GM13976 (cell line): ENCODE data around the gene PGRMC2.

Experiments used
- DNase-seq: peaks from one replicate; pipeline ENCODE4 v3.0.0; 2012; ENCODE audit warnings: low spot score
- CTCF ChIP-seq: IDR thresholded peaks from 2 replicates; pipeline ENCODE4 v1.5.1; 2012; ENCODE audit warnings: borderline replicate concordance, mild to moderate bottlenecking; ENCODE audit not compliant: insufficient read depth; ENCODE audit errors: extremely low read depth, missing control alignments, control extremely low read depth
- in situ Hi-C: fragments of 300-500 bp; cut with MboI; formaldehyde crosslinking; loops from one replicate; pipeline ENCODE4 v1.12.0; 2022; ENCODE audit warnings: low sequenced_read_pairs, mixed read lengths, inconsistent platforms; ENCODE audit not compliant: unreplicated experiment

The PGRMC2 gene

GRCh38 chr4:128292349-128292748, 4.7 kb upstream of the PGRMC2 start:
- in situ Hi-C loops = no loop called here
- DNase-seq = no peak
- no peak for TF ChIP-seq CTCF

GRCh38 chr4:128291096-128291495, 3.5 kb upstream of the PGRMC2 start:
- DNase-seq = no peak
- in situ Hi-C loops = no loop called here
- no peak for TF ChIP-seq CTCF

- no peak for TF ChIP-seq CTCF
- in situ Hi-C loops = no loop called here
- DNase-seq = no peak
Measured at GRCh38 chr4:128290526-128290925, 2.9 kb upstream of the PGRMC2 start.

- no peak for TF ChIP-seq CTCF
- DNase-seq = no peak
- in situ Hi-C loops = no loop called here
Measured at GRCh38 chr4:128289523-128290158, 2.0 kb upstream of the PGRMC2 start.

GRCh38 chr4:128288689-128289106, 1.1 kb upstream of the PGRMC2 start:
- DNase-seq = no peak
- in situ Hi-C loops = no loop called here
- no peak for TF ChIP-seq CTCF

- DNase-seq = peak; percentile 98
- no peak for TF ChIP-seq CTCF
- in situ Hi-C loops = no loop called here
Measured at GRCh38 chr4:128287871-128288688, 467 bp upstream of the PGRMC2 start.
